Smooth muscle cell (in vitro differentiated cells): ENCODE measurements around the gene SSBP3. TPM values are rescaled to one million over a fixed set of nuclear protein-coding genes. Genes with fewer than 3 reads are reported as not detected.

Source experiments
- DNase-seq: peaks from one replicate; lab custom pipeline; 2025; ENCODE audit not compliant: unreplicated experiment; lab: John Stamatoyannopoulos, UW
- H2AFZ ChIP-seq: fragments of 200-600 bp; sonication (generic); 2 replicates; pipeline ENCODE4 v1.6.0; 2016; ENCODE audit warnings: antibody characterized with exemption, low read depth, mild to moderate bottlenecking
- H3F3A ChIP-seq: fragments of 200-600 bp; sonication (generic); 2 replicates; pipeline ENCODE4 v1.6.0; 2017; ENCODE audit warnings: antibody characterized with exemption, low read depth
- H3K27ac ChIP-seq: fragments of 200-600 bp; sonication (generic); 2 replicates; pipeline ENCODE4 v1.5.1; 2016; ENCODE audit warnings: low read depth, mild to moderate bottlenecking
- H3K27me3 ChIP-seq: fragments of 200-600 bp; sonication (generic); 2 replicates; pipeline ENCODE4 v1.6.1; 2016; ENCODE audit warnings: low read depth, mild to moderate bottlenecking
- H3K36me3 ChIP-seq: fragments of 200-600 bp; sonication (generic); 2 replicates; pipeline ENCODE4 v1.5.1; 2016; ENCODE audit warnings: low read depth
- H3K4me1 ChIP-seq: fragments of 200-600 bp; sonication (generic); 2 replicates; pipeline ENCODE4 v1.5.1; 2016; ENCODE audit warnings: low read depth
- H3K4me2 ChIP-seq: fragments of 200-600 bp; sonication (generic); 2 replicates; pipeline ENCODE4 v1.6.0; 2016; ENCODE audit warnings: mild to moderate bottlenecking
- H3K4me3 ChIP-seq: fragments of 200-600 bp; sonication (generic); 2 replicates; pipeline ENCODE4 v1.5.1; 2016; ENCODE audit warnings: mild to moderate bottlenecking
- H3K79me2 ChIP-seq: fragments of 200-600 bp; sonication (generic); 2 replicates; pipeline ENCODE4 v1.6.0; 2016; ENCODE audit warnings: low read depth, mild to moderate bottlenecking
- H3K9ac ChIP-seq: fragments of 200-600 bp; sonication (generic); 2 replicates; pipeline ENCODE4 v1.6.0; 2016; ENCODE audit warnings: low read depth
- H3K9me3 ChIP-seq: fragments of 200-600 bp; sonication (generic); replicated peaks from 2 replicates; pipeline ENCODE4 v1.5.1; 2016; ENCODE audit warnings: low read depth
- H4K20me1 ChIP-seq: fragments of 200-600 bp; sonication (generic); 2 replicates; pipeline ENCODE4 v1.6.0; 2016; ENCODE audit warnings: low read depth
- CTCF ChIP-seq: fragments of 200-600 bp; sonication (generic); IDR thresholded peaks from 2 replicates; pipeline ENCODE4 v1.5.1; 2017; ENCODE audit warnings: borderline replicate concordance, mild to moderate bottlenecking, antibody characterized with exemption; ENCODE audit not compliant: insufficient read depth, poor library complexity, severe bottlenecking
- WGBS: methylation state at CpG from one replicate; pipeline ENCODE4 v1.1.7; 2016; ENCODE audit warnings: low lambda C conversion rate; 5-methylcytosine and 5-hydroxymethylcytosine counted together
- polyA plus RNA-seq: library from polyadenylated mRNA; unstranded; fragments of >200 nt; fragmentation: Nextera tagmentation; extraction: Ambion mirVana; gene quantifications from 2 replicates; pipeline ENCODE4 v1.2.1, GENCODE V29; 2016
- total RNA-seq: library from RNA; depleted of rRNA; stranded (reverse); fragments of >200 nt; gene quantifications from 2 replicates; pipeline ENCODE4 v1.2.3, GENCODE V29; 2014

Gene SSBP3
- total and polyA plus RNA-seq, 2 experiments from 2014 or later = 26.5 to 30.1 TPM

DNA sequence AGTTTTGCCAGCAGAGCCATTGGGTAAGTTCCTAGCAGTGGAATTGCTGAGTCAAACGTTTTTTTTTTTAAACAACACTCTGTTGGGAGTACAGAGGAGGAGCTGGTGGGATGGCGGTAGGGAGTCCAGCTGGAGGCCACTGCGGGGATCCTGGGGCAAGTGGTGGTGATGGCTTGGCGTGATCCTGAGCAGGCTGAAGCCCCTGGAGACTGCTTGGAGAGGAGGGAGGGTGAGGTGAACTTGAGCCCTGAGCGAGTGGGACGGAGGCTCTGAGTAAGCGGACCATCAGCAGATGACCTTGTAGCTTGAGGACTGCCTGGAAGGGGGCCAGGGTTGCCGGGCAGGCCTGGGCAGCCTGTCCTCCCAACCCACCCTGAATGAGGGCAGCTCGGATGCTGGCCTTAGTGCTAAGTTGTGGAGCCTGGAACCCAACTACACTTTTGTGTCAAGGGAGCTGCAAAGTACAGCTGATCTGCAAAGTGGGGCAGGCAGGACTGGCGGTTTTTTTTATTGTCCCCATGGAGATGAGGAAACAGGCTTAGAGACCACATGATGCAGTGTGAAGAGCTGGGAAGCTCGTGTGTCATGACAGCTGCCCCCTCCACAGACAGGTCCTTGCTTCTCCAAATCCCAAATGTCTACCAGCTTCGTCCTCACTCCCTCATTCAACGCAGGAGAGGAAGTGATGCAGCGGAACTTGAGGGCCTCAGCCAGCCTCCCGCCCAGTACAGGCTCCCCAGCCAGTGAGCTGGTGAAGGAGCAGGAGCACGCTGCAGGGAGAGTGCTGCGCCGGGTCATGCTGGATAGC lies 186.0 kb downstream of the SSBP3 start:
- Histone ChIP-seq H3K4me3 (no peak overlapping the region), H3K79me2 (no peaks in the 10 kb centered on the region), H3K4me1 (no peaks in the 10 kb centered on the region), H3K4me2 (peak overlapping the region; percentile 43), H3F3A (peaks cover 13% of the 10 kb centered on the region), H3K27me3 (no peaks in the 10 kb centered on the region), H3K9ac (peak overlapping the region; percentile 30), H3K9me3 (no peaks in the 10 kb centered on the region), H3K27ac (peak overlapping the region; percentile 76), H4K20me1 (no peaks in the 10 kb centered on the region), H2AFZ (no peak overlapping the region), H3K36me3 (no peaks in the 10 kb centered on the region)
- peak; percentile 25 for DNase-seq
- no peak for TF ChIP-seq CTCF
- WGBS = 57% methylated on average over 17 of the region's 18 CpGs

DNA sequence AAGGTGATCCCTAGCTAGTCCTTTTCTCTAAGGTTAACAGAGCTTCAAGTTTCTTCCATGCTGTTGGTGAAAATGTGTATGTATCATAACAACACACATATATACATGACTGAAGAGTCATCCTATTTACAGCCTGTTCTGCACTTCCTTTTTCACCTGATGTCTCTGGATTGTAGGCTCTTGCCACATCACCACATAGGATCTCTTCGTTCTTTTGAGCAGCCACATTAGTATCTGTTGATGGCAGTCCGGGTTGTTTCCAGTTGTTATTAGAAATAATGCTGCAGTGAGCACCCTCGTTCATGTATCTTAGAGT lies 186.5 kb downstream of the SSBP3 start:
- H3K27me3 ChIP-seq = no peaks in the 10 kb centered on the region

DNA sequence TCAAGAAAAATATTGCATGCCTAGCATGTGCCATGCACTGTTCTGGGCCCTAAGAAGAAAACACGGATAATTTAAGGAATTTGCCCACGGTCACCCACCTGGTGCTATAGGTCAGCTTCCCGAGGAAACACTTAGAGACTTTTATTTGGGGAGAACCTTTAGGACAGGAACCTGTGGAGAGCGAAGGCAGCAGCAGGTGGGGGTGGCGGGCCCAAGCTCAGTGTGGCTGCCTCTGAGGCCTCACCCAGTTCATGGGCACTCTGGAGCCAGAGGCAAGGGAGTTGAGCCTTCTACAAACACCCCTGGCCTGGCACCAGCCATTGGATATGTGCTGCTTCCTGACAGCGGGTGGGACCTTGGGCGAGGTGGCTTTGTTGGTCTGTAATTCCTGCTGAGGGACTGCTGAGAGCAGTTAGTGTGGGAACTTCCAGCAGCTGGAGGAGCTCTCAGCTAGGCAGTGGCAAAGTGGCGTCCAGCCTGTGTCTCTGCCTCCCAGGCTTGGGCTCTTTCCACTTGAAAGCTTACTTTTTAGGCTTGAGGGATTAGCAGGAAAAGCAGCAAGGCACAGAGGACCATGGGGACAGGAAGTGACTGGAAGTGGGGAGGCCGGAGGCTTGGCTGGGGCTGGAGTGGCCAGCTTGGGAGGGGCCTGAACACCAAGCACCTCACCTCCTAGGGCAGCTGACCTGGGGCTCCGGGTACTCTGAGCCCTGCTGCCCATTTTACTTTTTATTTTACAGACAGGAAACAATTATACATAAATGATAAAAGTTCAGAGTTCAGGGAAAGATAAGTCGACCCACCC lies 187.1 kb downstream of the SSBP3 start:
- H3K9me3 ChIP-seq = no peaks in the 10 kb centered on the region
- 73% methylated on average over 11 of the region's 11 CpGs for WGBS
- peak overlapping the region; percentile 76 for H3K27ac ChIP-seq
- H3K4me2 ChIP-seq = peak overlapping the region; percentile 43
- H4K20me1 ChIP-seq = no peaks in the 10 kb centered on the region
- no peak for TF ChIP-seq CTCF
- H3K4me3 ChIP-seq = no peak overlapping the region
- no peak for DNase-seq
- peaks cover 13% of the 10 kb centered on the region for H3F3A ChIP-seq
- H3K9ac ChIP-seq = no peak overlapping the region
- H3K27me3 ChIP-seq = no peaks in the 10 kb centered on the region
- no peaks in the 10 kb centered on the region for H3K36me3 ChIP-seq
- no peak overlapping the region for H2AFZ ChIP-seq
- H3K79me2 ChIP-seq = no peaks in the 10 kb centered on the region
- no peaks in the 10 kb centered on the region for H3K4me1 ChIP-seq

More for the DNA sequence above, 186.5 kb downstream of the SSBP3 start:
- Histone ChIP-seq H3K4me3 (no peak overlapping the region), H3K27ac (peak overlapping the region; percentile 76), H4K20me1 (no peaks in the 10 kb centered on the region), H3K4me1 (no peaks in the 10 kb centered on the region), H3F3A (peaks cover 13% of the 10 kb centered on the region), H3K79me2 (no peaks in the 10 kb centered on the region), H3K4me2 (peak overlapping the region; percentile 43), H3K9me3 (no peaks in the 10 kb centered on the region), H2AFZ (no peak overlapping the region), H3K9ac (peak overlapping the region; percentile 30), H3K36me3 (no peaks in the 10 kb centered on the region)
- WGBS = 47% methylated on average over 3 of the region's 3 CpGs
- no peak for DNase-seq
- no peak for TF ChIP-seq CTCF
